Measurements from ENCODE around the gene UBE2V1.

- TF ChIP-seq CTCF (IDR thresholded peaks at IDR 0.05) (no peak), POLR2A (IDR thresholded peaks at IDR 0.05) (no peak)
Measured at GRCh38 chr20:50129662-50130355, 16.9 kb upstream of the UBE2V1 start.

Measured in uterus (tissue), 2 donors.